GM21367 (cell line): ENCODE results near the gene ECM1.

Experiments used
- ATAC-seq: cut with Tn5 transposase; IDR thresholded peaks from one replicate; pipeline ENCODE4 v1.9.1; 2021; ENCODE audit not compliant: unreplicated experiment

ECM1 gene

GRCh38 chr1:150507912-150508864, at the start of gene ECM1:
Gene ECM1, plus strand, starts transcription at chr1:150508109. Its CDS starts 101 bp downstream, at chr1:150508210.
- ATAC-seq = no peak

- no peak for ATAC-seq
Measured at GRCh38 chr1:150464422-150464826, 43.5 kb upstream of the ECM1 start.

GRCh38 chr1:150466964-150467363, 40.9 kb upstream of the ECM1 start:
- no peak for ATAC-seq

GRCh38 chr1:150469291-150469690, 38.6 kb upstream of the ECM1 start:
- ATAC-seq = no peak

GRCh38 chr1:150472601-150473200, 35.2 kb upstream of the ECM1 start:
- ATAC-seq = no peak

- ATAC-seq = no peak
Measured at GRCh38 chr1:150473659-150474058, 34.2 kb upstream of the ECM1 start.

GRCh38 chr1:150474869-150475268, 33.0 kb upstream of the ECM1 start:
- no peak for ATAC-seq

- ATAC-seq = no peak
Measured at GRCh38 chr1:150476754-150477153, 31.2 kb upstream of the ECM1 start.

GRCh38 chr1:150477320-150477719, 30.6 kb upstream of the ECM1 start:
- no peak for ATAC-seq

GRCh38 chr1:150477733-150478132, 30.2 kb upstream of the ECM1 start:
- no peak for ATAC-seq

GRCh38 chr1:150479370-150479769, 28.5 kb upstream of the ECM1 start:
- ATAC-seq = no peak

GRCh38 chr1:150479927-150480352, 28.0 kb upstream of the ECM1 start:
- no peak for ATAC-seq

GRCh38 chr1:150484431-150484830, 23.5 kb upstream of the ECM1 start:
- ATAC-seq = no peak

GRCh38 chr1:150484861-150485260, 23.0 kb upstream of the ECM1 start:
- no peak for ATAC-seq

- peak; percentile 99 for ATAC-seq
Measured at GRCh38 chr1:150486966-150487762, 20.7 kb upstream of the ECM1 start, which contains the start of gene TARS2. Gene TARS2, plus strand, starts transcription at chr1:150487419. Its CDS starts 32 bp downstream, at chr1:150487451.

GRCh38 chr1:150487763-150488115, 20.2 kb upstream of the ECM1 start:
- ATAC-seq = no peak

GRCh38 chr1:150493175-150493574, 14.7 kb upstream of the ECM1 start:
- ATAC-seq = no peak

GRCh38 chr1:150498342-150498741, 9.6 kb upstream of the ECM1 start:
- no peak for ATAC-seq

GRCh38 chr1:150505431-150505830, 2.5 kb upstream of the ECM1 start:
- no peak for ATAC-seq

GRCh38 chr1:150508982-150509381, 1.1 kb downstream of the ECM1 start:
- no peak for ATAC-seq

GRCh38 chr1:150511551-150511950, 3.6 kb downstream of the ECM1 start:
- ATAC-seq = no peak
